ENCODE measurements around the gene SERPINH1.

The SERPINH1 gene

GRCh38 chr11:75554258-75555022, 7.6 kb upstream of the SERPINH1 start:
- Histone ChIP-seq H3K9ac (ENCODE audit: low read depth in 1 of 2, low read length in 2 of 2) (no peak overlapping the region), H3K36me3 (ENCODE audit: control insufficient read depth in 1 of 2, insufficient read depth in 2 of 2, low read length in 2 of 2) (no peaks in the 10 kb centered on the region), H3K9me3 (ENCODE audit: control insufficient read depth in 1 of 2, low read length in 2 of 2) (no peaks in the 10 kb centered on the region), H3K27me3 (ENCODE audit: control insufficient read depth in 1 of 2, insufficient read depth in 2 of 2, low read length in 2 of 2) (no peaks in the 10 kb centered on the region), H3K27ac (ENCODE audit: low read depth, low read length) (peak overlapping the region; percentile 64), H3K4me3 (ENCODE audit: low read depth in 1 of 2, low read length in 2 of 2) (no peak overlapping the region), H3K4me1 (ENCODE audit: control insufficient read depth in 1 of 2, insufficient read depth in 2 of 2, low read length in 2 of 2) (peaks cover 11 to 19% of the 10 kb centered on the region in 2 donors)

GRCh38 chr11:75555079-75555811, 6.8 kb upstream of the SERPINH1 start:
- Histone ChIP-seq H3K27me3 (ENCODE audit: control insufficient read depth in 1 of 2, insufficient read depth in 2 of 2, low read length in 2 of 2) (no peaks in the 10 kb centered on the region), H3K4me1 (ENCODE audit: control insufficient read depth in 1 of 2, insufficient read depth in 2 of 2, low read length in 2 of 2) (peaks cover 15 to 21% of the 10 kb centered on the region in 2 donors), H3K27ac (ENCODE audit: low read depth, low read length) (peak overlapping the region; percentile 51), H3K9me3 (ENCODE audit: control insufficient read depth in 1 of 2, low read length in 2 of 2) (no peaks in the 10 kb centered on the region), H3K9ac (ENCODE audit: low read depth in 1 of 2, low read length in 2 of 2) (no peak overlapping the region), H3K36me3 (ENCODE audit: control insufficient read depth in 1 of 2, insufficient read depth in 2 of 2, low read length in 2 of 2) (no peaks in the 10 kb centered on the region), H3K4me3 (ENCODE audit: low read depth in 1 of 2, low read length in 2 of 2) (no peak overlapping the region)

DNA sequence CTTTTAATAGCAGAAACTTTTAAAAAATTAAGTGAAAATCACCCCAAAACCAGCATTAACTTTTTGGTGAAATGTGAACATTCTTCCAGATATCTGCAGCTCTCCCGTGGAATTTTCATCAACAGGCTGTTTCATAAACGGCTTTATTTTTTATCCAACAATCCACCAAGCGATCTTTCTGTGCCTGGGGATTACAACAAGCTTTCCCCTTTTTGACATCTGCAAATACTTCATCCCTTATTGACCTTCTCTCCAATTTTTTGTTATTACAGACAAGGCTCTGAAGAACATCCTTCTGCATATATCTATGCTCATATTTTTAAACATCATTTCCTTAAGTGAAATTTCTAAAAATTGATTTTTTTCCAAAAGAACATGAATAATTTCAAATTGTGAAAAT, 5.8 kb upstream of the SERPINH1 start:
- no peaks in the 10 kb centered on the region for H3K9me3 ChIP-seq (ENCODE audit: control insufficient read depth in 1 of 2, low read length in 2 of 2)
- H3K27me3 ChIP-seq (ENCODE audit: control insufficient read depth in 1 of 2, insufficient read depth in 2 of 2, low read length in 2 of 2) = no peaks in the 10 kb centered on the region
- H3K4me1 ChIP-seq (ENCODE audit: control insufficient read depth in 1 of 2, insufficient read depth in 2 of 2, low read length in 2 of 2) = peaks cover 20 to 21% of the 10 kb centered on the region in 2 donors
- no peaks in the 10 kb centered on the region for H3K36me3 ChIP-seq (ENCODE audit: control insufficient read depth in 1 of 2, insufficient read depth in 2 of 2, low read length in 2 of 2)
- no peak overlapping the region for H3K4me3 ChIP-seq (ENCODE audit: low read depth in 1 of 2, low read length in 2 of 2)
- no peak overlapping the region for H3K27ac ChIP-seq (ENCODE audit: low read depth, low read length)
- H3K9ac ChIP-seq (ENCODE audit: low read depth in 1 of 2, low read length in 2 of 2) = no peak overlapping the region

- Histone ChIP-seq H3K9me3 (ENCODE audit: control insufficient read depth in 1 of 2, low read length in 2 of 2) (no peaks in the 10 kb centered on the region), H3K36me3 (ENCODE audit: control insufficient read depth in 1 of 2, insufficient read depth in 2 of 2, low read length in 2 of 2) (no peaks in the 10 kb centered on the region), H3K9ac (ENCODE audit: low read depth in 1 of 2, low read length in 2 of 2) (no peak overlapping the region), H3K4me1 (ENCODE audit: control insufficient read depth in 1 of 2, insufficient read depth in 2 of 2, low read length in 2 of 2) (peaks cover 25 to 26% of the 10 kb centered on the region in 2 donors), H3K27ac (ENCODE audit: low read depth, low read length) (peak overlapping the region; percentile 28), H3K4me3 (ENCODE audit: low read depth in 1 of 2, low read length in 2 of 2) (no peak overlapping the region), H3K27me3 (ENCODE audit: control insufficient read depth in 1 of 2, insufficient read depth in 2 of 2, low read length in 2 of 2) (no peaks in the 10 kb centered on the region)
Measured at GRCh38 chr11:75557666-75558494, 4.2 kb upstream of the SERPINH1 start.

DNA sequence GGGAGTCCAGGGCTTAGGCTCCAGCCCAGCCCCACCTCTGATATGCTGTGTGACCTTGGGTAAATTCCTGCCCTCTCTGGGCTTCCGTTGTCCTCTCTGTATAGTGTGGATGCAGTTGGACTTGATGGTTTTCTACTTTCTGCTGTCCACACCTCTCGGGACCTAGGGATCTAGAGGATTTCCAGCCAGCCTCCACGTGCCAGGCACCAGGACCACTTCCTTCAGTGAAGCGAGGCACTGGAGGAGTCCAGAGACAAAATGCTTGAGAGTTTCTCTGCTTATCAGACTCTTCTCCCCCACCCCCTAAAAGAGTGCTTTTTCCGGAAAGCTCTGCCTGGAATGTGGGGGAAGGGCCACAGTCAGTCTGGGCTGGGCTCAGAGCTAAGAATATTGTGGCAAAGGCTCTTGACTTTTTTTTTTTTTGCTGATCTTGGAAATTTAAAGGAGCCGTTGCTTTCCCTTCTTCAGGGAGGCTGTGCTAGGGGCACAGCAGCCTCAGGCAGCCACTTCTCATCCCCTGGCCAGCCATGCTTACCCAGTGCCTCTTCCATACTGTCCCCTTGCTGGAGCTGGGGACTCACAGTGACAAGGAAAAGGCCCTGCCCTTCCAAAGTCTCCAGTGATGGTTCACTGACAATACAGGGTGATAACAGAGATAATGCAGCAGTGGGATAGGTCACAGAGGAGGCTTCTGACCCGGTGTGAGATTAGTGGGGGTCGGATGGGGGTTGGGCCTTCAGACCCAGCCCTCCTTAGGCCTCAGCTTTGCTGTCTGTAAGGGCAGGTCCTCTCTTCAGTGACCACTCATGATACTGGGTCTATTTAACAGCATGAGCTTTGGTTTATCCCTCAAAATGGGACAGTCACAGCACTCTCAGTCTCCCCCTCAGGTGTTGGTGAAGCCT, 2.9 kb upstream of the SERPINH1 start:
- Histone ChIP-seq H3K36me3 (ENCODE audit: control insufficient read depth in 1 of 2, insufficient read depth in 2 of 2, low read length in 2 of 2) (no peaks in the 10 kb centered on the region), H3K9me3 (ENCODE audit: control insufficient read depth in 1 of 2, low read length in 2 of 2) (no peaks in the 10 kb centered on the region), H3K27ac (ENCODE audit: low read depth, low read length) (peak overlapping the region; percentile 28), H3K4me3 (ENCODE audit: low read depth in 1 of 2, low read length in 2 of 2) (no peak overlapping the region), H3K4me1 (ENCODE audit: control insufficient read depth in 1 of 2, insufficient read depth in 2 of 2, low read length in 2 of 2) (peaks cover 31 to 34% of the 10 kb centered on the region in 2 donors), H3K27me3 (ENCODE audit: control insufficient read depth in 1 of 2, insufficient read depth in 2 of 2, low read length in 2 of 2) (no peaks in the 10 kb centered on the region), H3K9ac (ENCODE audit: low read depth in 1 of 2, low read length in 2 of 2) (peak overlapping the region; percentile 24 to 60)

- H3K9ac ChIP-seq (ENCODE audit: low read depth in 1 of 2, low read length in 2 of 2) = no peak overlapping the region
- H3K4me1 ChIP-seq (ENCODE audit: control insufficient read depth in 1 of 2, insufficient read depth in 2 of 2, low read length in 2 of 2) = peaks cover 31 to 49% of the 10 kb centered on the region in 2 donors
- H3K27ac ChIP-seq (ENCODE audit: low read depth, low read length) = no peak overlapping the region
- H3K4me3 ChIP-seq (ENCODE audit: low read depth in 1 of 2, low read length in 2 of 2) = no peak overlapping the region
- H3K9me3 ChIP-seq (ENCODE audit: control insufficient read depth in 1 of 2, low read length in 2 of 2) = no peaks in the 10 kb centered on the region
- no peaks in the 10 kb centered on the region for H3K36me3 ChIP-seq (ENCODE audit: control insufficient read depth in 1 of 2, insufficient read depth in 2 of 2, low read length in 2 of 2)
- H3K27me3 ChIP-seq (ENCODE audit: control insufficient read depth in 1 of 2, insufficient read depth in 2 of 2, low read length in 2 of 2) = no peaks in the 10 kb centered on the region
Measured at GRCh38 chr11:75560644-75561043, 1.4 kb upstream of the SERPINH1 start.

DNA sequence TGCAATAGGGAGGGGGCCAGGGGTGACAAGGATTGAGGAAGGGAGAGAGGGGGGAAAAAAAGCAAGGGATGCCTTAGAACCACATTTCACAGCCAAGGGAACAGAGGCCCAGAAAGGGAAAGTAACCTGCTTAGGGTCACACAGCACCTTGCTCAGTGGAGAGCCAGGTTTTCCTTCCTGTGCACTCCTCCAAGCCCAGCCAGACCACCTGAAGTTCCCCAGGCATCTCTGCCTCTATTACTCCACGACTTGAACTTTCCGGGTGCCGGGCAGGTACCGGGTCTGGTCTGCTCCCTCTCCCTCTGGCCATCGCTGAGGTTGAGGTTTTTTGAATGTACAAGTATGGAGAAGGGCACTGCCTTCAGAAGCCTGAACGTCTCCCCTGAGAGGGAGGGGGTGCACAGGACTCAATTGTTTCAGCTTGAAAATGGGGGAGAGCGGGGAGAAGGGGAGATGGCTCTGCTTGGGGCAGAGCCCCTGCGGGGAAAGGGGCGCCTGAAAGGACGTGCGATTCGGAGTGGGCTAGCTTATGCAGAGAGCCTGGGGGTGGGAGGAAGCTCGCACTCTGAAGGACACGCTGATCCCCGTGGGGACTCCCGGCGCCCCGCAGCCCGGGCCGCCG, 516 bp upstream of the SERPINH1 start:
- no peaks in the 10 kb centered on the region for H3K27me3 ChIP-seq (ENCODE audit: control insufficient read depth in 1 of 2, insufficient read depth in 2 of 2, low read length in 2 of 2)
- H3K4me1 ChIP-seq (ENCODE audit: control insufficient read depth in 1 of 2, insufficient read depth in 2 of 2, low read length in 2 of 2) = peaks cover 31 to 57% of the 10 kb centered on the region in 2 donors
- H3K9ac ChIP-seq (ENCODE audit: low read depth in 1 of 2, low read length in 2 of 2) = peak overlapping the region; percentile 84 to 97
- peak overlapping the region; percentile 93 to 97 for H3K4me3 ChIP-seq (ENCODE audit: low read depth in 1 of 2, low read length in 2 of 2)
- H3K27ac ChIP-seq (ENCODE audit: low read depth, low read length) = peak overlapping the region; percentile 98
- H3K36me3 ChIP-seq (ENCODE audit: control insufficient read depth in 1 of 2, insufficient read depth in 2 of 2, low read length in 2 of 2) = peaks cover 0 to 4% of the 10 kb centered on the region in 2 donors
- no peaks in the 10 kb centered on the region for H3K9me3 ChIP-seq (ENCODE audit: control insufficient read depth in 1 of 2, low read length in 2 of 2)

- no peaks in the 10 kb centered on the region for H3K27me3 ChIP-seq (ENCODE audit: control insufficient read depth in 1 of 2, insufficient read depth in 2 of 2, low read length in 2 of 2)
Measured at GRCh38 chr11:75562836-75563484, 907 bp downstream of the SERPINH1 start.

More at GRCh38 chr11:75562836-75563484, 907 bp downstream of the SERPINH1 start:
- H3K9me3 ChIP-seq (ENCODE audit: control insufficient read depth in 1 of 2, low read length in 2 of 2) = no peaks in the 10 kb centered on the region
- peak overlapping the region; percentile 98 for H3K27ac ChIP-seq (ENCODE audit: low read depth, low read length)
- peaks cover 31 to 55% of the 10 kb centered on the region in 2 donors for H3K4me1 ChIP-seq (ENCODE audit: control insufficient read depth in 1 of 2, insufficient read depth in 2 of 2, low read length in 2 of 2)
- peak overlapping the region; percentile 93 to 97 for H3K4me3 ChIP-seq (ENCODE audit: low read depth in 1 of 2, low read length in 2 of 2)
- H3K36me3 ChIP-seq (ENCODE audit: control insufficient read depth in 1 of 2, insufficient read depth in 2 of 2, low read length in 2 of 2) = peaks cover 0 to 17% of the 10 kb centered on the region in 2 donors
- peak overlapping the region; percentile 84 to 97 for H3K9ac ChIP-seq (ENCODE audit: low read depth in 1 of 2, low read length in 2 of 2)
